GM12878 (cell line): ENCODE data around the gene ZNF627. TPM values are rescaled to one million over a fixed set of nuclear protein-coding genes. Genes with fewer than 3 reads are reported as not detected.

Experiments used
- ATAC-seq: fragments of 200-7000 bp; cut with Tn5 transposase; 3 replicates; pipeline ENCODE4 v1.9.1; 2020; ENCODE audit warnings: mild to moderate bottlenecking, moderate library complexity
- BruUV-seq: library from RNA; stranded (reverse); fragments of 400-500 nt; replicated peaks from 2 replicates; lab custom pipeline; 2021; lab: Mats Ljungman, UMichigan
- CTCF ChIA-PET: fragments of 300-600 bp; sonication (Branson Sonifier 250); formaldehyde crosslinking; extraction: SDS; loops from one replicate; lab custom pipeline; 2021; ENCODE audit warnings: inconsistent platforms; lab: Yijun Ruan, JAX
- POLR2A ChIA-PET: fragments of 350-600 bp; formaldehyde crosslinking; extraction: SDS; loops from one replicate; lab custom pipeline; 2021; ENCODE audit warnings: inconsistent platforms; lab: Charles Lee
- RAD21 ChIA-PET: fragments of 300-600 bp; sonication (Branson Sonifier 250); formaldehyde crosslinking; loops from one replicate; lab custom pipeline; 2023; ENCODE audit warnings: antibody characterized with exemption; ENCODE audit not compliant: unreplicated experiment; lab: Charles Lee
- SMC1A ChIA-PET: fragments of 300-600 bp; sonication (Branson Sonifier 250); formaldehyde crosslinking; loops from one replicate; lab custom pipeline; 2023; ENCODE audit not compliant: unreplicated experiment, uncharacterized antibody; lab: Charles Lee
- DNase-seq: peaks from one replicate; pipeline ENCODE4 v3.0.0-alpha.2; 2011; ENCODE audit warnings: low read depth, low spot score
- FAIRE-seq: peaks from 3 replicates; lab custom pipeline; 2011; peaks lifted over from hg19 to GRCh38; lab: Jason Lieb, UNC
- H2AFZ ChIP-seq: 2 replicates; pipeline ENCODE4 v1.6.0; 2011; ENCODE audit warnings: low read depth, low read length, control low read depth; ENCODE audit not compliant: control insufficient read depth
- H3K27ac ChIP-seq: 2 replicates; pipeline ENCODE4 v1.5.1; 2011; ENCODE audit warnings: control low read depth; ENCODE audit not compliant: control insufficient read depth, insufficient read depth
- H3K27me3 ChIP-seq, 2 experiments: replicated peaks in 1 of 2; 2 replicates each; pipeline versions ENCODE4 v1.6.0 to v1.6.1; 2011; ENCODE audit warnings: low read length in 1 of 2; ENCODE audit not compliant: control insufficient read depth in 2 of 2, insufficient read depth in 2 of 2
- H3K36me3 ChIP-seq, 2 experiments: 2 replicates each; pipeline ENCODE4 v1.5.1; 2011; ENCODE audit warnings: low read length in 1 of 2; ENCODE audit not compliant: control insufficient read depth in 2 of 2, insufficient read depth in 2 of 2
- H3K4me1 ChIP-seq: 2 replicates; pipeline ENCODE4 v1.6.1; 2011; ENCODE audit warnings: mild to moderate bottlenecking, low read length, moderate library complexity, mixed read lengths; ENCODE audit not compliant: control insufficient read depth, insufficient read depth
- H3K4me2 ChIP-seq: 2 replicates; pipeline ENCODE4 v1.6.0; 2011; ENCODE audit warnings: control low read depth; ENCODE audit not compliant: control insufficient read depth, insufficient read depth
- H3K4me3 ChIP-seq: fragments of 200-600 bp; sonication (generic); 2 replicates; pipeline ENCODE4 v1.5.1; 2016
- H3K79me2 ChIP-seq: 2 replicates; pipeline ENCODE4 v1.6.0; 2011; ENCODE audit warnings: low read length; ENCODE audit not compliant: control insufficient read depth, insufficient read depth
- H3K9ac ChIP-seq: 2 replicates; pipeline ENCODE4 v1.8.0; 2011; ENCODE audit warnings: low read length, control low read depth, mixed read lengths; ENCODE audit not compliant: control insufficient read depth, insufficient read depth
- H3K9me3 ChIP-seq: replicated peaks from 3 replicates; pipeline ENCODE4 v1.5.1; 2011; ENCODE audit warnings: mild to moderate bottlenecking, low read length; ENCODE audit not compliant: control insufficient read depth, insufficient read depth
- H4K20me1 ChIP-seq: 2 replicates; pipeline ENCODE4 v1.6.0; 2011; ENCODE audit not compliant: control insufficient read depth, insufficient read depth
- ATF2 ChIP-seq: IDR thresholded peaks from 2 replicates; pipeline ENCODE4 v1.6.1; 2012; ENCODE audit warnings: low read length, inconsistent platforms
- ATF3 ChIP-seq: IDR thresholded peaks from 2 replicates; pipeline ENCODE4 v1.6.1; 2011; ENCODE audit warnings: low read depth, mild to moderate bottlenecking, low read length, moderate library complexity, borderline replicate concordance; ENCODE audit errors: extremely low read depth
- CBX5 ChIP-seq: sonication (generic); IDR thresholded peaks from 2 replicates; pipeline ENCODE4 v1.6.1; 2016; ENCODE audit warnings: low read depth, moderate library complexity, mild to moderate bottlenecking, inconsistent platforms
- CREM ChIP-seq: IDR thresholded peaks from 2 replicates; pipeline ENCODE4 v1.6.1; 2014; ENCODE audit warnings: antibody characterized with exemption, low read depth
- GATAD2B ChIP-seq: fragments of 450-650 bp; conservative IDR thresholded peaks from 2 replicates; pipeline ENCODE4 v1.6.1; 2017; ENCODE audit warnings: low read depth, mild to moderate bottlenecking, moderate library complexity
- LARP7 ChIP-seq: fragments of 450-650 bp; IDR thresholded peaks from 2 replicates; pipeline ENCODE4 v1.6.1; 2017; ENCODE audit warnings: mild to moderate bottlenecking
- PAX8 ChIP-seq: fragments of 450-650 bp; IDR thresholded peaks from 2 replicates; pipeline ENCODE4 v1.6.1; 2017; ENCODE audit warnings: mild to moderate bottlenecking, moderate library complexity
- PML ChIP-seq: IDR thresholded peaks from 2 replicates; pipeline ENCODE4 v1.6.1; 2012; ENCODE audit warnings: low read length, inconsistent platforms
- RBBP5 ChIP-seq: fragments of 200-600 bp; sonication (generic); conservative IDR thresholded peaks from 2 replicates; pipeline ENCODE4 v1.6.1; 2016
- REST ChIP-seq: IDR thresholded peaks from 2 replicates; pipeline ENCODE4 v1.6.1; 2012; ENCODE audit warnings: mild to moderate bottlenecking, low read depth, low read length
- RUNX3 ChIP-seq: IDR thresholded peaks from 2 replicates; pipeline ENCODE4 v1.6.1; 2012; ENCODE audit warnings: low read length, inconsistent platforms
- SIX5 ChIP-seq: IDR thresholded peaks from 2 replicates; pipeline ENCODE4 v1.6.1; 2011; ENCODE audit warnings: mild to moderate bottlenecking, low read depth, low read length, moderate library complexity; ENCODE audit not compliant: severe bottlenecking
- SMARCA5 ChIP-seq: fragments of 450-650 bp; IDR thresholded peaks from 2 replicates; pipeline ENCODE4 v1.6.1; 2017; ENCODE audit warnings: mild to moderate bottlenecking
- STAT3 ChIP-seq: IDR thresholded peaks from 2 replicates; pipeline ENCODE4 v1.6.1; 2011; ENCODE audit warnings: low read depth, low read length, improper control_type of control experiment
- TAF1 ChIP-seq: IDR thresholded peaks from 2 replicates; pipeline ENCODE4 v1.6.1; 2011; ENCODE audit warnings: mild to moderate bottlenecking, low read depth, low read length, borderline replicate concordance
- WRNIP1 ChIP-seq: IDR thresholded peaks from 2 replicates; pipeline ENCODE4 v1.6.1; 2011; ENCODE audit warnings: low read depth, low read length, improper control_type of control experiment, borderline replicate concordance
- ZNF384 ChIP-seq: IDR thresholded peaks from 2 replicates; pipeline ENCODE4 v1.6.1; 2012; ENCODE audit warnings: low read depth, mild to moderate bottlenecking, low read length, improper control_type of control experiment, borderline replicate concordance
- ZSCAN29 ChIP-seq: fragments of 450-650 bp; IDR thresholded peaks from 2 replicates; pipeline ENCODE4 v1.6.1; 2017; ENCODE audit warnings: mild to moderate bottlenecking, moderate library complexity
- WGBS: methylation state at CpG from one replicate; pipeline ENCODE4 v1.1.6; 2016; ENCODE audit warnings: low lambda C conversion rate; ENCODE audit not compliant: insufficient replicate concordance, insufficient coverage; ENCODE audit errors: missing lambda C conversion rate; 5-methylcytosine and 5-hydroxymethylcytosine counted together
- in situ Hi-C: fragments of 300-500 bp; cut with MboI; formaldehyde crosslinking; loops from 9 replicates; pipeline ENCODE4 v1.14.3; 2018; ENCODE audit warnings: mixed read lengths
- intact Hi-C: fragments of 100-400 bp; cut with micrococcal nuclease; formaldehyde crosslinking; loops from one replicate; pipeline ENCODE4 v1.14.2; 2022; ENCODE audit not compliant: unreplicated experiment
- polyA plus RNA-seq, 11 experiments: library from polyadenylated mRNA; depleted of rRNA in 4 of 11; unstranded in 6 of 11; stranded (reverse) in 5 of 11; fragments of >200 nt; fragmentation: Nextera tagmentation in 4 of 11; fragmentation: Illumina TruSeq in 1 of 11; extraction: Ambion mirVana in 4 of 11; extraction: Trizol in 1 of 11; gene quantifications; 1 replicate in 1 of 11; 2 replicates in 10 of 11; pipeline versions ENCODE4 v1.2.1 to v1.2.3, GENCODE V29; 2011 to 2016; ENCODE audit warnings: inconsistent platforms in 2 of 11, missing spikeins in 2 of 11, low read depth in 1 of 11
- total RNA-seq, 4 experiments: library from RNA; depleted of rRNA in 3 of 4; stranded (reverse); fragments of >200 nt in 3 of 4; fragmentation: Illumina TruSeq in 1 of 4; extraction: Trizol in 1 of 4; gene quantifications; 2 replicates each; pipeline versions ENCODE4 v1.2.1 to v1.2.3, GENCODE V29; 2013 to 2021

ZNF627 gene
- total and polyA plus RNA-seq, 10 of the 15 experiments (the other 5 are each of a cell fraction or from before 2014, with no cell fraction given): 5.1 to 13.7 (median 10.2) TPM

GRCh38 chr19:11578258-11579142 is 18.8 kb upstream of the ZNF627 start (continued):
- TF ChIP-seq REST: no peak
- TF ChIP-seq LARP7: peak; percentile 69
- peak; percentile 60 for TF ChIP-seq RUNX3
- no peak for TF ChIP-seq RBBP5
- TF ChIP-seq SMARCA5: peak; percentile 89
- TF ChIP-seq CREM: 0 out of 2 replicates have a peak, but pooled peaks have one; percentile 3

- no peak overlapping the region for H3K27ac ChIP-seq
- H2AFZ ChIP-seq: no peak overlapping the region
- H3K9me3 ChIP-seq: no peaks in the 10 kb centered on the region
- in situ Hi-C loops (loop anchor here (25.0 kb wide), 1 partner anchor 1582 kb away; the partner anchor contains the start of genes IER2 and STX10), intact Hi-C loops (loop anchor here (5.0 kb wide), 1 partner anchor 198 kb away; the partner anchor contains the start of gene EPOR)
- WGBS: 85% methylated on average over 4 of the region's 4 CpGs
- RAD21 ChIA-PET: interaction anchor here (2.3 to 11.4 kb wide), 3 partner anchors 11 to 51 kb away, joined by 5 to 172 read pairs (median 66); partner anchors contain the start of genes ECSIT and ELOF1
- SMC1A ChIA-PET: interaction anchor here (0.8 to 12.2 kb wide), 3 partner anchors 10 to 98 kb away, joined by 3 to 215 read pairs (median 84); partner anchors contain the start of gene ELOF1
- no peaks in the 10 kb centered on the region for H3K27me3 ChIP-seq
- no peak overlapping the region for H3K4me3 ChIP-seq
- FAIRE-seq (no peak), ATAC-seq (no peak), DNase-seq (no peak)
- H3K4me1 ChIP-seq: peaks cover 49% of the 10 kb centered on the region
- no peaks in the 10 kb centered on the region for H4K20me1 ChIP-seq
- H3K9ac ChIP-seq: no peak overlapping the region
- H3K36me3 ChIP-seq: no peaks in the 10 kb centered on the region
- CTCF ChIA-PET: interaction anchor here (0.5 to 14.2 kb wide), 3 partner anchors 12 to 1978 kb away, joined by 4 to 225 read pairs (median 47); partner anchors contain the start of gene ELOF1
- BruUV-seq: no TSS peak
- POLR2A ChIA-PET: interaction anchor here (1.0 to 9.0 kb wide), 3 partner anchors 11 to 29 kb away, joined by 6 to 94 read pairs (median 87); partner anchors contain the start of gene ELOF1
- H3K4me2 ChIP-seq: no peak overlapping the region
- TF ChIP-seq ZSCAN29: no peak
- TF ChIP-seq STAT3: no peak
- TF ChIP-seq TAF1: no peak
- TF ChIP-seq CBX5: no peak
- TF ChIP-seq PAX8: no peak
- no peak for TF ChIP-seq ATF3
- no peak for TF ChIP-seq RUNX3
- TF ChIP-seq SIX5: no peak
- TF ChIP-seq ZNF384: no peak
- TF ChIP-seq GATAD2B: no peak
- TF ChIP-seq ATF2: no peak
- TF ChIP-seq PML: no peak
- TF ChIP-seq WRNIP1: no peak
- TF ChIP-seq, all 136 proteins: peak for 0
- H3K79me2 ChIP-seq: no peaks in the 10 kb centered on the region; the same call in 1 of the 2 replicates
Measured at GRCh38 chr19:11580116-11580515, 17.2 kb upstream of the ZNF627 start.
